Stimulated activated CD4-positive, alpha-beta T cell treated with anti-CD3 and anti-CD28 coated beads, Interleukin-4, amount 100 ng/mL, for 4 hours (primary cell): Measurements from ENCODE around the gene TCTN3.
"Not testable (repeated sequence)": the region's sequence is repeated elsewhere in the genome, so short reads cannot be mapped to it uniquely, and the experiment has no call there.

Experiments used
- DNase-seq, 2 experiments: peaks; one replicate each; pipeline ENCODE4 v3.0.0-alpha.2; 2020

TCTN3 gene

DNA sequence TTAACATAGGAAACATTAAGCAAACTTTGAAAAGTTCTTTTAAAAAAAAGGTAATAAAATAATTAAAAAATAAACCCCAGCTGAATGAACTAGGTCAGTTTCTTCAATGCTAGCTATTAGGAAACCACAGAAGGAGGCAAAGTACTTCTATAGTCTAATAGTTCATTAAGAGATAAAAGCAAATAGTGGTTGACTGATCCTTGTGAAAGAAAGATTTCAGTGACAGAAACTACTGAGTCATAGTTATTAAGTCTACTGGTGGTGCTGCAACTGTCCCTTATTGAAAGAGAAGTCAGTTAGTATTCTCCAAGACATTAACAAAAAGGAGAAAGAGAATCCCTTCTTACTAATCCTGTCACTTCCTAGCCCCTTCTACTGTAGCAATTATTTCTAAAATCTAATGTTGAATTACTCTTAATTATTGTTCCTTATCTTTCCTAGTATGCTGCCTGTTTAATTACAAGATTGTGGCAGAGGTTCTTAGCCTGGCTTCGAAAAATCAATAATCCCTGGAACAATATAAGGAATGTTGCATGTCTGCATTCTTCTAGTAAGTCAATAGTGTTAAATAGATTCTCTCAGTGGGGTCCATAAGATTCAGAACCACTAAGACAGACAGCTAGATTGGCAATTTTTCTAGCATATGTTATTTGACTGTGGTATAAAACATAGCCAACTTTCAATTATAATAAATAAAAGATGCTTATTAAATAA lies 18.2 kb downstream of the TCTN3 start:
- DNase-seq: no peak

DNA sequence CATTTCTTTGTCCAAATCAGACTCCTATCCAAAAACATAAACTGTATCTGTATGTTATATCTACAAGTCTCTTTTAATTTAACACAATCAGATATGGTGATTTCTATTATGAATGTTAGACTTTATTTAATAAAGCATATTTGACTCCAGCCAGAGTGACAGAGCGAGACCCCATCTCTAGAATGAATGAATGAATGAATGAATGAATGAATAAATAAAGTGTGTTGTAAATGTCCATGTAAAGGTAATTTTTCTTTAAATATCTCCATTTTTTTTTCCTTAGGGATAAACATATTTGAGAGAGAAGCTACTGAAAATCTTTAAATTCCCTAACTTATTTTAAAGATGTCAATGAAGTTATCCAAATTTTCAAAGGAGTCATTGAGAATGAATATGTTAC lies 19.1 kb downstream of the TCTN3 start:
- DNase-seq: no peak

GRCh38 chr10:95672641-95673040 lies 21.1 kb downstream of the TCTN3 start:
- DNase-seq: not testable (repeated sequence)

DNA sequence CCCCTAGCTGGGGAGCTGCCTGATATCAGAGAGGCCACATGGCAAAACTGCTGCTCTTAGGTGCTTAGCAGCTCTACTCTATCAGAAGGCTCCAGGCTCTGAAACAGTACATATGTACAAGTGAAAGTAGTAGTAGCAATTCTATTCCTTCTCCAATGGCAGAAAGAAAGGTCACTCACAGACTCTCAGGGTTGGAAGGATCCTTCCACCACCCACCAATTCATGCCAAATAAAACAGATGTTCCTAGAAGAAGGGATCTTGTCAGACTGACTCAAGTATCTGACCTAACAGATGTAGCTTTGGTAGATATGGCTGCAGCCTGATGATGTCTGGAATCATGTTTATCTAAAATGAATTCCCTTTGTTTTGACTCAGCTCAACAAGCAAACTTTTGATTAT lies 29.2 kb downstream of the TCTN3 start:
- no peak for DNase-seq

DNA sequence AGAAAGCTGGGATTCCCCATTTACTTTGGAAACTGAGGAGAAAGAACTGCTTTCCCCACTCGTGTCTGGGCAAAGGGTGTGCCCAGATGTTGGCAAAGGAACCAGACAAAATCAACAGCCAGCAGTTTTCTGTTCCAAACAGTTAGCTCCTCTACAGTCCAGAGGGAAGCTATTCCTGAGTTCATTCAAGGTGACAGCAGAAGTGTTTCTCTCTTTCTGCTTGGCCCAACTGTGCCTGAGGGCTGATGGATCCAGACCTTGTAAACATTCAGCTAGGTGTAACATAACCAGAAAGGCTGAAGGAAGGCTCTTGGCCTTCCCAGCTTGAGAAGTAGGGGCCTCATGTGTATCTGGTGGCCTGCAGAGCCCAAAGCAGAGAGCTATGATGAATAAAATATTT lies 30.2 kb downstream of the TCTN3 start:
- no peak for DNase-seq

DNA sequence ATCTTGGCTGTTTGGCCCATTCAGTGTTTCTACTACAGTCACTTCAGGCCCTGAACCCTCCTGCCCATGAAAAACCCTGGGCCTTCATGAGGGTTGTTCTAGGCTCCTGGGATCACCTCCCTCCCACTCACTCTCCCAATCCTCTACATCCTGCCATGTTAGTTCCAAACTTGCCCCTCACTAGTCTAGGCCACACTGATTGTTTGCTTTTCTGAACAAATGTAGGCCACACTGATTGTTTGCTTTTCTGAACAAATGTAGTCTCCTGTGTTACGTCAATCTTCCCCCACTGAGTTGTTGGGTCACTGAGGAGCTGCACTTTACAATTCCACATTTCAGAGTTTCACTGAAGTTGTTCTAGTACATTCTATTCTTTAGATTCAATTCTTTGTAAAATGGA lies 31.9 kb downstream of the TCTN3 start:
- no peak for DNase-seq

- DNase-seq: no peak
Observed at GRCh38 chr10:95660283-95660682, 33.4 kb downstream of the TCTN3 start.

DNA sequence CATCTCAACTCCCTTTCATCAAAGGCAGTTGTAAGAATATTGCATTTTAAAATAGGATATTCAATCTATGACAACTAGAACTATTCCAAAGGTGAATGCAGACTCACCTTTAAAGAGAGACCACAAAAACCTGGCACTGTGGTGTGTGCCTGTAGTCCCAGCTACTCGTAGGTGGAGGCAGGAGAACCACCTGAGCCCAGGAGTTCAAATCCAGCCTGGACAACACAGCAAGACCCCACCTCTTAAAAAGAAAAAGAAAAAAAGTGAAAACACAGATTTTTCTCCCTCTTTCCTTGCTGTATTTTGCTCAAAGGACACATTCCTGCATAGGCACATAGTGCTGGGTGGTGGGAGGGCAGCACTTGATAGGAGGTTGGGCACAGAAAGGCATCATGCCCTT lies 36.5 kb downstream of the TCTN3 start:
- no peak for DNase-seq

DNA sequence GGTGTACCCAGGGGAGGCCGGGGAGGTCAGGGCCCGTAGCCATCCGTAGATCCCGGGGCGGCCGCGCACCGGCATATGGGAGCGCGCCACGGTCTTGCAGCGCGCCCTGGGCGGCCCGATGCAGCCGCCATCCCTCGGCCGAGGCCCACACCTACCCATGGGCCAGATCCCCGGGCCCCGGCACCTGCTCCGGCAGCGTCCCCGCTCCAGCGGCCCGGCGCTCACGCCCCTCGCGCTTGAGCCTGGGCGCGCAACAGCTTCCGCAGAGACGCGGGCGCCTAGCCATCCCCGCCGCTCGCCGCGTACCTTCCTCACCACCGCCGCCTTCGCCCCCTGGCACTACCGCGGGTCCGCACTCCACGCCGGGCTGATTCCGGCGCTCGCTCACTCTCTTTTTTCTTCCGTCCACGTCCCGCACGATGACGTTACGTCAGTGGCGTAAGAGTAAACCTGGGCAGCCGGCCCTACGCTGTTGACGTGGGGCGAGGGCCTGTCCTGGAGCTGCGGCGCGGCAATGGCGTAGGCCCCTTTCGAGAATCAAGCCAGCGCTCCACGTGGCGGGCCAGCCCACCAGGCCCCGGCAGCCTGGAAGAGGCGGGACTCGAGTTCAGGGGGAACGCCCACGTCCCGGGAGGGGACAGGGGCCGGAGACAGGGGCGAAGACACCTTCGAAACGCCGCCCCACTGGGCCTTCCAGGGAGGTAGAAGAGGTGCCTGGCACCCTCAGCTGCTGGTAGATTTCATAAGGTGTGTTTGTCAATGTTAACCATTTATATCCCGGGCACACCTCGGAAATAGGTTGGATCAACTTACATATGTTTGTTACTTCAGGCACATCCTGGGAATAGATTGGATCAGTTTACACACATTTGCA lies 37.2 kb downstream of the TCTN3 start, which contains the start of gene ALDH18A1:
ALDH18A1 (minus strand) TSS at position 421 of the 874 bp plus-strand sequence. CDS start 3,334 bp downstream, outside the sequence.
- DNase-seq: peak; percentile 90 to 93

GRCh38 chr10:95655571-95656290 lies 38.0 kb downstream of the TCTN3 start:
- DNase-seq: peak in 1 of 2 experiments; percentile 12

GRCh38 chr10:95653895-95654294 lies 39.8 kb downstream of the TCTN3 start:
- DNase-seq: no peak

- peak in 1 of 2 experiments; percentile 4 for DNase-seq
Observed at GRCh38 chr10:95651346-95652060, 42.2 kb downstream of the TCTN3 start.

GRCh38 chr10:95650232-95650631 lies 43.5 kb downstream of the TCTN3 start:
- no peak for DNase-seq

- no peak for DNase-seq
Observed at GRCh38 chr10:95648138-95648537, 45.6 kb downstream of the TCTN3 start.

- no peak for DNase-seq
Observed at GRCh38 chr10:95646160-95646559, 47.6 kb downstream of the TCTN3 start.

- DNase-seq: no peak
Observed at GRCh38 chr10:95644901-95645300, 48.8 kb downstream of the TCTN3 start.

- no peak for DNase-seq
Observed at GRCh38 chr10:95640891-95641315, 52.8 kb downstream of the TCTN3 start.

- no peak for DNase-seq
Observed at GRCh38 chr10:95637911-95638310, 55.8 kb downstream of the TCTN3 start.

DNA sequence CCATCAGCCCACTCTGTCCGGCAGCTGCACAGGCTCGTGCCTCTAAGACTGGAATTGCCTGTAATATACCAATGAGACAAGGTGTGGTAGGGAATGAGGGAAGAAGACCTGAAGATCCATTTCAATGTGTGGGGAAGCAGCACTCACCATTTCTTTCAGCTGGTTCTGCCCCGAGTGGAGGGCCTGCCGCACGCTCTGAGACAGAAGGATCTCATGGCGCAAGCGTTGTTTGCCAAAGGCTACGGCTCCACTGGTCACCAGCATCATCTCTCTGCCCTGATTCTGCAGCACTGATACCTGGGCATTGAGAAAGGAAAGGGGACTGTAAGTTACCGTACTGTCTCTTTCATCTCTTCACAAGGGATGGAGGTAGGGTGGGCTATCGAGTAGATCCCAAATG lies 56.6 kb downstream of the TCTN3 start:
- DNase-seq: no peak

- no peak for DNase-seq
Observed at GRCh38 chr10:95635319-95635733, 58.4 kb downstream of the TCTN3 start.

DNA sequence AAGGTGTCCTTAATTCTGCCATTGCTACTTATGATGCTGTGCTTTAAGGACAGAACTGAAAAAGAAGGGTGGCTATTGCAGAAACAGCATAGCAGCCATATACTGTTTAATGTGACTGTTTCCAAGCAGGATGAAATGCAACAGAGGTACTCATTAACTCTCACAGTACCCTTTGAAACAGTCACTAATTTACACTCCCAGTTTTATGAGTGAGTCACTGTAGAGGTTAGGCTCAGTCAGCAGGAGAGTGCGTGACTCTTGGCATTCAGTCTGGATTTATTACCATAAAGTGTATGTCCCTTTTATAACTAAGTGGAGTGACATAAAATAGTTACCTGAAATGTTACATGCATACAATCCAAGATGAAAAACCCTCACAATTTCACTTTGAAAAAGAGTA lies 64.9 kb downstream of the TCTN3 start:
- no peak for DNase-seq

DNA sequence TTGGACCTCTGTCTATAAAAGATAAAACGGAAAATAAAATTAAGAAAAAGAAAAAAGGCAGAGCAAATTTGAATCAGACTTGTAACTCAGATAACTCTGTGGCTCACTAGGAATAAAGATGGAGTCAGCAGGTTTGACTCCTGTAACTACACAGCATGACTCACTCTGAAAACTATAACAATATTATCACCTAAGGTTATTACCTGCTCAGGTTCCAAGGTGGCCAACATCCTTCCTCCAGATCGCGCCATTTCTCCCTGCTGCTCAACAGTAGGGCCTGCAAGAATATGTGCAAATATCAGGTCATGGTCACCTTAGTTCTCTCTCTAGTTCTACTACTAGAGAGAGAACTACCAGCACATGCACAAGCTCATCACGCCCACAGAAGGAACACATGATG lies 67.2 kb downstream of the TCTN3 start:
- DNase-seq: no peak

- not testable (repeated sequence) for DNase-seq
Observed at GRCh38 chr10:95620415-95620814, 73.3 kb downstream of the TCTN3 start.
